Calu3 (cell line): ENCODE results near the gene RPL19. TPM values are rescaled to one million over a fixed set of nuclear protein-coding genes. Genes with fewer than 3 reads are reported as not detected.
"Not testable (repeated sequence)": the region's sequence is repeated elsewhere in the genome, so short reads cannot be mapped to it uniquely, and the experiment has no call there.

ENCODE experiments used
- BruUV-seq: library from RNA; stranded (reverse); fragments of 400-500 nt; replicated peaks from 2 replicates; lab custom pipeline; 2021; lab: Mats Ljungman, UMichigan
- CTCF ChIA-PET: fragments of 300-600 bp; sonication (Branson Sonifier 250); formaldehyde crosslinking; loops from one replicate; lab custom pipeline; 2022; ENCODE audit warnings: antibody characterized with exemption; lab: Charles Lee
- DNase-seq: peaks from one replicate; pipeline ENCODE4 v3.0.0; 2022
- H3K27ac Mint-ChIP-seq: one replicate; pipeline ENCODE4 v1.8.0; 2022; ENCODE audit warnings: mixed read lengths; ENCODE audit not compliant: unreplicated experiment
- H3K27me3 Mint-ChIP-seq: one replicate; pipeline ENCODE4 v1.8.0; 2022; ENCODE audit warnings: mixed read lengths; ENCODE audit not compliant: unreplicated experiment
- H3K36me3 Mint-ChIP-seq: one replicate; pipeline ENCODE4 v1.8.0; 2022; ENCODE audit warnings: mild to moderate bottlenecking, moderate library complexity, mixed read lengths; ENCODE audit not compliant: insufficient read depth, unreplicated experiment
- H3K4me1 Mint-ChIP-seq: one replicate; pipeline ENCODE4 v1.8.0; 2022; ENCODE audit warnings: mild to moderate bottlenecking, low read depth, mixed read lengths; ENCODE audit not compliant: unreplicated experiment
- H3K4me3 Mint-ChIP-seq: one replicate; pipeline ENCODE4 v1.8.0; 2022; ENCODE audit warnings: mild to moderate bottlenecking, low read depth, moderate library complexity, mixed read lengths; ENCODE audit not compliant: unreplicated experiment
- H3K9me3 Mint-ChIP-seq: one replicate; pipeline ENCODE4 v1.8.0; 2022; ENCODE audit warnings: low read depth, mixed read lengths; ENCODE audit not compliant: unreplicated experiment
- CTCF ChIP-seq: fragments of 200-600 bp; IDR thresholded peaks from one replicate; pipeline ENCODE4 v1.8.0; 2022; ENCODE audit warnings: antibody characterized with exemption; ENCODE audit not compliant: unreplicated experiment
- intact Hi-C: fragments of 100-400 bp; cut with micrococcal nuclease; formaldehyde crosslinking; loops from one replicate; pipeline ENCODE4 v1.10.0; 2022; ENCODE audit not compliant: unreplicated experiment
- total RNA-seq: library from RNA; stranded (reverse); gene quantifications from 2 replicates; pipeline ENCODE4 v1.2.3, GENCODE V29; 2022

RPL19 gene
- total RNA-seq, 1 experiment from 2014 or later, result 6,763 TPM

GRCh38 chr17:39243155-39243554 is 43.1 kb downstream of the RPL19 start:
- intact Hi-C loops, result no loop called here
- Mint-ChIP-seq H3K4me1 (peaks cover 26% of the 10 kb centered on the region), H3K27me3 (peaks cover 26% of the 10 kb centered on the region), H3K27ac (no peak overlapping the region), H3K9me3 (no peaks in the 10 kb centered on the region), H3K36me3 (peaks cover 20% of the 10 kb centered on the region), H3K4me3 (no peak overlapping the region)
- no TSS peak for BruUV-seq
- no peak for TF ChIP-seq CTCF
- no peak for DNase-seq
- CTCF ChIA-PET, result interaction anchor here (0.6 to 8.4 kb wide), 11 partner anchors 12 to 305 kb away, joined by 3 to 442 read pairs (median 35); partner anchors contain the start of genes ARL5C and PLXDC1

GRCh38 chr17:39244016-39244599 is 44.0 kb downstream of the RPL19 start:
- no peak for TF ChIP-seq CTCF
- no peaks in the 10 kb centered on the region for H3K9me3 Mint-ChIP-seq
- peaks cover 26% of the 10 kb centered on the region for H3K27me3 Mint-ChIP-seq
- peaks cover 23% of the 10 kb centered on the region for H3K4me1 Mint-ChIP-seq
- intact Hi-C loops, result loop anchor here (1.0 to 2.0 kb wide), 3 partner anchors 37 to 261 kb away; no protein-coding TSS in a partner anchor
- no peak overlapping the region for H3K27ac Mint-ChIP-seq
- CTCF ChIA-PET, result interaction anchor here (0.6 to 8.4 kb wide), 57 partner anchors 8 to 736 kb away, joined by 3 to 442 read pairs (median 5); partner anchors contain the start of genes ARL5C, CACNB1, CDK12 and FBXL20
- DNase-seq, result no peak
- BruUV-seq, result no TSS peak
- H3K36me3 Mint-ChIP-seq, result peaks cover 20% of the 10 kb centered on the region
- no peak overlapping the region for H3K4me3 Mint-ChIP-seq

GRCh38 chr17:39244600-39245570 is 44.8 kb downstream of the RPL19 start:
- peaks cover 15% of the 10 kb centered on the region for H3K4me1 Mint-ChIP-seq
- peaks cover 21% of the 10 kb centered on the region for H3K36me3 Mint-ChIP-seq
- H3K9me3 Mint-ChIP-seq, result no peaks in the 10 kb centered on the region
- intact Hi-C loops, result loop anchor here (1.0 to 2.0 kb wide), 3 partner anchors 38 to 262 kb away; no protein-coding TSS in a partner anchor
- H3K27me3 Mint-ChIP-seq, result peaks cover 26% of the 10 kb centered on the region
- CTCF ChIA-PET, result interaction anchor here (0.5 to 8.4 kb wide), 61 partner anchors 9 to 735 kb away, joined by 3 to 442 read pairs (median 4); partner anchors contain the start of genes ARL5C, CACNB1, CDK12 and FBXL20
- TF ChIP-seq CTCF, result peak; percentile 100
- BruUV-seq, result no TSS peak
- DNase-seq, result peak; percentile 100
- no peak overlapping the region for H3K4me3 Mint-ChIP-seq
- peak overlapping the region; percentile 3 for H3K27ac Mint-ChIP-seq

- Mint-ChIP-seq H3K9me3 (no peaks in the 10 kb centered on the region), H3K27ac (no peak overlapping the region), H3K36me3 (peaks cover 27% of the 10 kb centered on the region), H3K4me3 (no peak overlapping the region), H3K4me1 (peaks cover 13% of the 10 kb centered on the region), H3K27me3 (peaks cover 26% of the 10 kb centered on the region)
- CTCF ChIA-PET, result interaction anchor here (0.6 to 8.4 kb wide), 10 partner anchors 8 to 263 kb away, joined by 3 to 442 read pairs (median 36); partner anchors contain the start of gene ARL5C
- intact Hi-C loops, result no loop called here
- TF ChIP-seq CTCF, result peak; percentile 78
- BruUV-seq, result no TSS peak
- no peak for DNase-seq
Observed at GRCh38 chr17:39246274-39246673, 46.2 kb downstream of the RPL19 start.

- CTCF ChIA-PET, result interaction anchor here (0.5 to 2.8 kb wide), 10 partner anchors 14 to 575 kb away, joined by 3 to 16 read pairs (median 3); partner anchors contain the start of gene MED1
- H3K27me3 Mint-ChIP-seq, result peaks cover 11% of the 10 kb centered on the region
- BruUV-seq, H3K9me3 Mint-ChIP-seq, intact Hi-C loops, H3K27ac Mint-ChIP-seq, DNase-seq, H3K4me3 Mint-ChIP-seq: not testable (repeated sequence)
- H3K4me1 Mint-ChIP-seq, result peaks cover 13% of the 10 kb centered on the region
- H3K36me3 Mint-ChIP-seq, result peaks cover 20% of the 10 kb centered on the region
Observed at GRCh38 chr17:39250076-39250475, 50.0 kb downstream of the RPL19 start.
